LoVo (cell line): Measurements from ENCODE around the gene ZNF865.

Source experiments
- DNase-seq: peaks from one replicate; pipeline ENCODE4 v3.0.0-alpha.2; 2016; ENCODE audit warnings: low spot score

The ZNF865 gene

GRCh38 chr19:55658846-55659459, 53.5 kb downstream of the ZNF865 start:
- no peak for DNase-seq

- no peak for DNase-seq
Measured at GRCh38 chr19:55659822-55660221, 54.4 kb downstream of the ZNF865 start.

- no peak for DNase-seq
Measured at GRCh38 chr19:55660404-55660803, 55.0 kb downstream of the ZNF865 start.

DNA sequence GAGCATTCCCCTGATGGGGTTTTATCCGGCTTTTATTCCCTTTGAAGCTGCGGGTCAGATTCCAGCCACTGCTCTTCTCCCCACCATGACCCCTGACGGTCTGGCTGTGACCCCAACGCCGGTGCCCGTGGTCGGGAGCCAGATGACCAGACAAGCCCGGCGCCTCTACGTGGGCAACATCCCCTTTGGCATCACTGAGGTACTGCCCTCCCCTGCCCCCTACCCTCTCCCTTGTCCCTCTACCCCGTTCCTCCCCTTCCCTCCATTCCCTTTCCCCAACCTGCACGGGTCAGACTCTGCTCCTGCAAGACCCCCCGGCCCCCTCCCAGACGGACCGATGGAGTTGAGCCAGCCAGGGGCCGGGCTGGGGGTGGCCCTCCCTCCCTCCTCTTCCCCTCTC, 55.5 kb downstream of the ZNF865 start:
- DNase-seq: no peak

DNA sequence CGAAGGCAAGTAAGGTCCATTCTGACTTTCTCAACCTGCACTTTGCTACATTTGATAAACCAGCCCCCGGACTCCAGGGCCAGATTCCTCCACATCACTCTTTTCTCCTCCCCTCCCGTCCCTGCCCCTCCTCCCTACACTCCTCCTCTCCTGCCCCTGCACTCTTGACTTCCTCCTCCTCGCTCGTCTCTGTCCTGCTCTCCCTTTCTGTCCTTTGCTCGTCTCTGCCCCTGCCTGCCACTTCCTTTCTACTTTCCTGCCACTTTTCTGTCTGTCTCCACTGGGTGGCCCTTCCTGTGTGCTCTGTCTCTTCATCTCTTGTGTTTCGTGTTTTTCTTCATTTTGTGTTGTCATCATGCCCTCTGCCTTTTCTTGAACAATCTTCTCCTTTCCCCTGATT, 56.4 kb downstream of the ZNF865 start:
- no peak for DNase-seq

- DNase-seq: no peak
Measured at GRCh38 chr19:55663846-55664536, 58.5 kb downstream of the ZNF865 start.

DNA sequence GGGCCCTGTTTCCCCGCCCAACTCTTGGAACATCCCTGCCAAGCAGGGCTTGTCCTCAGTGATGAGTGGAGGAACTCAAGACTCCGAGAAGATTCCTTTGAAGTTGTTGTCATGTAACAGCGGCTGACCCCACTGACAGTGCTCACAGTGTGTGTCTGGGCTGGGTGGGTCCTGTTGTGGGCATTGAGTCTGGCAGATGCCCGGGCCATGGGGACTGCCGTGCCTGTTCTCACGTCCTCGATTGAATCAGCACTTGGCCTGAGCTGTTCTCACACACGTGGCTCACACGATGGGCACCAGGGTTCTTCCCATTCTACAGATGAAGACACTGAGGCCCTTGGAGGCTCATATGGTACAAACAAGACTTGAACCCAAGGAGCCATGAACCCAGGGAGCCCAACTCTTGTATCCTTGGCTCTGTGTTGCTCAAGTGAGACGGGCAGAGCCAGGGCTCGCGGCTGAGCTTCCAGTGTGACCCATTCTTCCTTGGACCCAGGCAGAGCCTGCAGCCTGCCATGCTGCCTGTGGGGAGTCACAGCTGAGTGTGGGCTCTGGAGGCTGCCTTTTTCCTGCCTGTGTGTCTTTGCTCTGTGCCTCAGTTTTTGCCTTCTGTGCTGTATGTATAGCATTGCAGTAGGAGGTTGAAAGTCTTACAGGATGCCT, 61.0 kb downstream of the ZNF865 start:
- DNase-seq: no peak
